K562 (cell line): ENCODE measurements around the gene FRMD5.

Source experiments
- AFF4 ChIP-seq: sonication (generic); formaldehyde crosslinking; IDR thresholded peaks from 2 replicates; pipeline ENCODE4 v1.8.0; 2023; ENCODE audit warnings: mild to moderate bottlenecking, missing genetic modification reagents
- CTCF ChIP-seq, 3 experiments: IDR thresholded peaks in 2 of 3; conservative IDR thresholded peaks in 1 of 3; 2 replicates each; pipeline ENCODE4 v1.5.1; 2011 to 2012; ENCODE audit warnings: low read length in 3 of 3, mild to moderate bottlenecking in 3 of 3, control low read depth in 2 of 3, improper control_type of control experiment in 1 of 3, inconsistent platforms in 1 of 3, low read depth in 1 of 3, mixed read lengths in 1 of 3, moderate library complexity in 1 of 3; ENCODE audit not compliant: insufficient read depth in 2 of 3
- DNMT1 ChIP-seq: fragments of 450-650 bp; IDR thresholded peaks from 2 replicates; pipeline ENCODE4 v1.6.1; 2016; ENCODE audit warnings: antibody characterized with exemption, mild to moderate bottlenecking
- EGR1 ChIP-seq: fragments of 450-650 bp; conservative IDR thresholded peaks from 2 replicates; pipeline ENCODE4 v1.6.1; 2017; ENCODE audit warnings: mild to moderate bottlenecking
- EP300 ChIP-seq: IDR thresholded peaks from 2 replicates; pipeline ENCODE4 v1.6.1; 2012; ENCODE audit warnings: low read length, improper control_type of control experiment
- FOSL1 ChIP-seq: fragments of 200-800 bp; sonication (Bioruptor generic); conservative IDR thresholded peaks from 2 replicates; pipeline ENCODE4 v1.6.1; 2016; ENCODE audit warnings: missing genetic modification characterization, missing compliant biosample characterization
- HMGN3 ChIP-seq: IDR thresholded peaks from 2 replicates; pipeline ENCODE4 v1.6.1; 2011; ENCODE audit warnings: borderline replicate concordance, low read depth, mild to moderate bottlenecking, mixed read lengths, low read length; ENCODE audit not compliant: insufficient read length; ENCODE audit errors: extremely low read depth
- PHF20 ChIP-seq: fragments of 450-650 bp; IDR thresholded peaks from 2 replicates; pipeline ENCODE4 v1.6.1; 2018; ENCODE audit not compliant: partially characterized antibody
- SNIP1 ChIP-seq: fragments of 450-650 bp; IDR thresholded peaks from 2 replicates; pipeline ENCODE4 v1.7.1; 2017; ENCODE audit warnings: low read depth, mild to moderate bottlenecking
- XRCC5 ChIP-seq: fragments of 200-400 bp; formaldehyde crosslinking; IDR thresholded peaks from 2 replicates; pipeline ENCODE4 v1.6.1; 2017; ENCODE audit warnings: low read depth, mild to moderate bottlenecking, low read length

- no peak for TF ChIP-seq FOSL1
- TF ChIP-seq EGR1: no peak
- no peak for TF ChIP-seq DNMT1
- TF ChIP-seq CTCF (IDR thresholded peaks at IDR 0.05 in 2 of 3, conservative IDR thresholded peaks at IDR 0.05 in 1 of 3; ENCODE audit: insufficient read depth in 2 of 3, low read depth in 1 of 3, low read length in 3 of 3): no peak
- no peak for TF ChIP-seq XRCC5
- no peak for TF ChIP-seq HMGN3
- no peak for TF ChIP-seq AFF4
- TF ChIP-seq SNIP1: no peak
- TF ChIP-seq EP300: no peak
- TF ChIP-seq PHF20: no peak
Measured at GRCh38 chr15:43918717-43919116, 276.4 kb downstream of the FRMD5 start.
